ENCODE results near the gene XNDC1N. TPM values are rescaled to one million over a fixed set of nuclear protein-coding genes. Genes with fewer than 3 reads are reported as not detected.

The XNDC1N gene, protein sequence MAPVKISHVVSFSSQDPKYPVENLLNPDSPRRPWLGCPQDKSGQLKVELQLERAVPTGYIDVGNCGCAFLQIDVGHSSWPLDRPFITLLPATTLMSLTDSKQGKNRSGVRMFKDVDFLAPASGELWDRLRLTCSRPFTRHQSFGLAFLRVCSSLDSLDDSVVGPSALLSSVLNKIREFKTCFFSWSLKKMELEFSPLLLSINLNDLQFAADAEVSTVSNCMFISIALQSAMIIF
- total RNA-seq (ENCODE audit: unreplicated experiment): 7.6 TPM
- long read RNA-seq, partial matches to known transcripts: 0 of 2 reads
- long read RNA-seq, other reads (novel, unspliced or antisense): 2 of 2 reads

DNA sequence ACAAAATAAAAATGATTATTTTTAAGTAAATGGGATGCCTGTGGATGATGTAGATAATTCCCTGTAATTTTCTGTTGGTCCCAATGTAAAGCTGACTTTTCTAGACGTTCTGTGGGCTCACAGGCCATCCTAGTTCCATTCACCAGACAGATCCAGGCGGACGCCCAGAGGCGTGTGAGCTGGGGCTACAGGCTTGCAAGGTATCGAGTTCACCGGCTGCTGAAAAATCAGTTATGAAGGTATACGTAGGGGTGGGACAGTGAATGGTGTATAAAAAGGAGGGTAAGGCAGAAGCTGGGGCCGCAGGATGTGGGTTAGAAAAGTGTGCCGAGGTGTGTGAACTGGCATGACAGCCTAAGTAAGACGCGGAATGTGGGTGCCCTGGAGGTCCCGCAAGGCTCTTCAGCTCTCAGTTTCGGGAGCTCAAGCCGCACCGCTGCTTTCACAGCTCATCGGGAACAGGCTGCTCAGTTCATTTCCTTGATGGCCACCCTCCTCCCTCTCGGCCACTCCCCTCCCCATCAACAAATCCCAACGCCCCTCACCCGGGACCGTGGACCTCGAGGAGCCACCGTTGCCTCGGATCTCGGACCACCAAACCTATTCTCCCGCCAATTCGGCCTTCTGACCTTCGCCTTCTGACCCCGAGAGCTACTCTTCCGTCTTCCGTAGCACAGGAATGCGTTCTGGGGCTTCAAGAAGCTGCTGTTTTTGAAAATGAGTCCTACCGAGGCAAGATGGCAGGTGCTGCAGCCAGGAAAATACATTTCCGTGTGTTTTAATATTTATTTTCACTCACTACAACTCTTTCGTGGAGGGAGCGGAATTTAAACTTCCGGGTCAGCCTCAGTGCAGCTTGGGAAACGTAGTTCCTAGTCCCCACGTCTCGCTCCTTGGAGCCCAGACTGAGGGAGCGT, at the start of gene XNDC1N:
XNDC1N (minus strand) TSS at position 775 of the 917 bp plus-strand sequence. CDS start 5,241 bp downstream, outside the sequence.
- peaks cover 16% of the 10 kb centered on the region for H3K4me1 Mint-ChIP-seq (ENCODE audit: low read depth, unreplicated experiment)
- H3K4me3 Mint-ChIP-seq (ENCODE audit: unreplicated experiment): peak within 1 kb of the TSS; percentile 99
- peak within 1 kb of the TSS; percentile 93 for H3K27ac Mint-ChIP-seq (ENCODE audit: unreplicated experiment)
- H3K27me3 Mint-ChIP-seq (ENCODE audit: unreplicated experiment): peaks cover 8% of the 10 kb centered on the region
- DNase-seq: no peak
- no peaks in the 10 kb centered on the region for H3K36me3 Mint-ChIP-seq (ENCODE audit: unreplicated experiment)
- peaks cover 7% of the 10 kb centered on the region for H3K9me3 Mint-ChIP-seq (ENCODE audit: unreplicated experiment)
- TF ChIP-seq, protein P1, sequence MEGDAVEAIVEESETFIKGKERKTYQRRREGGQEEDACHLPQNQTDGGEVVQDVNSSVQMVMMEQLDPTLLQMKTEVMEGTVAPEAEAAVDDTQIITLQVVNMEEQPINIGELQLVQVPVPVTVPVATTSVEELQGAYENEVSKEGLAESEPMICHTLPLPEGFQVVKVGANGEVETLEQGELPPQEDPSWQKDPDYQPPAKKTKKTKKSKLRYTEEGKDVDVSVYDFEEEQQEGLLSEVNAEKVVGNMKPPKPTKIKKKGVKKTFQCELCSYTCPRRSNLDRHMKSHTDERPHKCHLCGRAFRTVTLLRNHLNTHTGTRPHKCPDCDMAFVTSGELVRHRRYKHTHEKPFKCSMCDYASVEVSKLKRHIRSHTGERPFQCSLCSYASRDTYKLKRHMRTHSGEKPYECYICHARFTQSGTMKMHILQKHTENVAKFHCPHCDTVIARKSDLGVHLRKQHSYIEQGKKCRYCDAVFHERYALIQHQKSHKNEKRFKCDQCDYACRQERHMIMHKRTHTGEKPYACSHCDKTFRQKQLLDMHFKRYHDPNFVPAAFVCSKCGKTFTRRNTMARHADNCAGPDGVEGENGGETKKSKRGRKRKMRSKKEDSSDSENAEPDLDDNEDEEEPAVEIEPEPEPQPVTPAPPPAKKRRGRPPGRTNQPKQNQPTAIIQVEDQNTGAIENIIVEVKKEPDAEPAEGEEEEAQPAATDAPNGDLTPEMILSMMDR (IDR thresholded peaks at IDR 0.05; ENCODE audit: partially characterized antibody, unreplicated experiment): no peak

DNA sequence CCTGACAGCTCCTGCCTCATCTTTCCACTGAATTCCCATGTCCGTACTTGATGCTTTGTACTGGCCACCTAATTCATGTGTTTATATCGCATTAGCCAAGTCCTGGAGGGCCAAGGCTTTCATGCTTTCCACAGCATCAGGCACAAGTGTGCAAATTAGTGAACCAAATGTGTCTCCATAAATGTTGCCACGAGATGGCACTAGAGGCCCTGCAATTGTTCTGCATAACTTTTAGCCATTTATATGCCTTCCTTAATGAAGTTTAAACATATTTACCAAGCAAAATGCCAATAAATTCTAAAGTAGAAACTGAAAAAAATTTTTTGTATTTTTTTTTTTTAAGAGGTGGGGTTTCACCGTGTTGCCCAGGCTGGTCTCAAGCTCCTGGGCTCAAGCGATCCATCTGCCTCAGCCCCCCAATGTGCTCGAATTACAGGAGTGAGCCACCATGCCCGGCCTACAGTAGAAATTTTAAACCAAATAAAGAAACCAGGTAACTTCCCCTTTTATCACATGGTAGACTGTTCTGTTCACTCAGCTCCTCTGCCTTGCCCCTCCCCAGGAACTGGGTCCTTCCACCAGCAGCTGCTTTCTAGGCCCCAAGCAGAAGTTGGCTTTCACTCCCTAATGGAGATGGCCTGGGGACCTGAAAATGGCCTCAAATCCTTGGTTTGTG, 49.5 kb upstream of the XNDC1N start:
- DNase-seq: no peak
- no peak overlapping the region for H3K27ac Mint-ChIP-seq (ENCODE audit: unreplicated experiment)
- no peaks in the 10 kb centered on the region for H3K36me3 Mint-ChIP-seq (ENCODE audit: unreplicated experiment)
- no peak overlapping the region for H3K4me3 Mint-ChIP-seq (ENCODE audit: unreplicated experiment)
- peaks cover 3% of the 10 kb centered on the region for H3K4me1 Mint-ChIP-seq (ENCODE audit: low read depth, unreplicated experiment)
- H3K27me3 Mint-ChIP-seq (ENCODE audit: unreplicated experiment): no peaks in the 10 kb centered on the region
- H3K9me3 Mint-ChIP-seq (ENCODE audit: unreplicated experiment): no peaks in the 10 kb centered on the region
- TF ChIP-seq, protein P1 (IDR thresholded peaks at IDR 0.05; ENCODE audit: partially characterized antibody, unreplicated experiment): peak; percentile 68

DNA sequence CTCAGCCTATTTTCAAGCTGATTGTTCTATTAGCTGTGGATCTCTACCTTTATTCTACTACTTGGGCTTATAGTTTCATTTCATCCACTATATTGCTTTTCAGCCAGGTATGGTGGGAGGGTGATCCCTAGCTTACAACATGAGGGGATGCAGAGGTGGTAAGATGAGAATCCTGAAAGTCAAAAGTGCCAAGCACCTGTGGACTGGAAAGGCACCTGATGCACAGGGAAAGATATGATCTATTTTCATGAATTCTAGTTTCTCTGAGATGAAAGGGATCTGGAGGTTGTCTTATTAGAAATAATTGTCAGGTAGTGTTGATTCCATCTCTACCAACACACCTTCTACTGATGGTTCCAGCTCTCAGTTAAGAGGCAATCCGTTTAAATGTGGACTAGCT, 48.7 kb upstream of the XNDC1N start:
- Mint-ChIP-seq H3K4me1 (ENCODE audit: low read depth, unreplicated experiment) (peaks cover 4% of the 10 kb centered on the region), H3K4me3 (ENCODE audit: unreplicated experiment) (no peak overlapping the region)

DNA sequence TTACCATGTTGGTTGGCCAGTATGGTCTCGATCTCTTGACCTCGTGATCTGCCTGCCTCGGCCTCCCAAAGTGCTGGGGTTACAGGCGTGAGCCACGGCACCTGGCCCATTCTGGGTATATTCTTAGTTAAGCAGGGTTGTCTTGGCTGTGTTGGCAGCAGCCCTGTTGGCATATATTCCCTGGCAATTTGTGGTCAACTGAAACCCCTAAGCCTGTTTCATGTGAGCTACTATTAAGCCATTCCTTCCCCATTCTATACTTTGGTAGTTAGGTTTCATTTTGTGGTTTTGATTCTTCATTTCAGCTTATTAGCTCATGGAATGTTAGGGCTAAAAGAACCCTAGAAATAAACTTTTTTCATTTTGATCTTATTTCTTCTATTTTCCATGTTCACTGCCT, 48.2 kb upstream of the XNDC1N start:
- Mint-ChIP-seq H3K27me3 (ENCODE audit: unreplicated experiment) (no peaks in the 10 kb centered on the region), H3K36me3 (ENCODE audit: unreplicated experiment) (no peaks in the 10 kb centered on the region), H3K4me3 (ENCODE audit: unreplicated experiment) (no peak overlapping the region), H3K9me3 (ENCODE audit: unreplicated experiment) (no peaks in the 10 kb centered on the region), H3K4me1 (ENCODE audit: low read depth, unreplicated experiment) (peaks cover 8% of the 10 kb centered on the region), H3K27ac (ENCODE audit: unreplicated experiment) (no peak overlapping the region)
- TF ChIP-seq, protein P1 (IDR thresholded peaks at IDR 0.05; ENCODE audit: partially characterized antibody, unreplicated experiment): no peak
- no peak for DNase-seq

More for the DNA sequence above, 48.7 kb upstream of the XNDC1N start:
- H3K36me3 Mint-ChIP-seq (ENCODE audit: unreplicated experiment): no peaks in the 10 kb centered on the region
- H3K27me3 Mint-ChIP-seq (ENCODE audit: unreplicated experiment): no peaks in the 10 kb centered on the region
- no peaks in the 10 kb centered on the region for H3K9me3 Mint-ChIP-seq (ENCODE audit: unreplicated experiment)
- no peak for DNase-seq
- H3K27ac Mint-ChIP-seq (ENCODE audit: unreplicated experiment): no peak overlapping the region
- TF ChIP-seq, protein P1 (IDR thresholded peaks at IDR 0.05; ENCODE audit: partially characterized antibody, unreplicated experiment): no peak
